ENCODE data around the gene POLE.

- TF ChIP-seq POLR2AphosphoS5 (IDR thresholded peaks at IDR 0.05; ENCODE audit: low read depth, low read length), result no peak
- no peak for TF ChIP-seq POLR2A (IDR thresholded peaks at IDR 0.05; ENCODE audit: low read depth, low read length)
- no peak for TF ChIP-seq TAF1 (IDR thresholded peaks at IDR 0.05; ENCODE audit: low read depth, low read length)
- TF ChIP-seq SPI1 (IDR thresholded peaks at IDR 0.05; ENCODE audit: low read depth, low read length), result no peak
- no peak for TF ChIP-seq PAX5 (IDR thresholded peaks at IDR 0.05; ENCODE audit: insufficient read depth, low read length, severe bottlenecking)
These were observed 15.0 kb downstream of the POLE start for GRCh38 chr12:132672116-132672515.

All from GM12891 (cell line).